Stimulated activated CD8-positive, alpha-beta memory T cell treated with anti-CD3 and anti-CD28 coated beads, Interleukin-15, amount 100 ng/mL, for 24 hours (primary cell): ENCODE measurements around the gene CENPF.
"Not testable (repeated sequence)": the region's sequence is repeated elsewhere in the genome, so short reads cannot be mapped to it uniquely, and the experiment has no call there.

ENCODE experiments used
- DNase-seq: peaks from one replicate; pipeline ENCODE4 v3.0.0-alpha.2; 2020; ENCODE audit warnings: low read depth

Gene CENPF

DNA sequence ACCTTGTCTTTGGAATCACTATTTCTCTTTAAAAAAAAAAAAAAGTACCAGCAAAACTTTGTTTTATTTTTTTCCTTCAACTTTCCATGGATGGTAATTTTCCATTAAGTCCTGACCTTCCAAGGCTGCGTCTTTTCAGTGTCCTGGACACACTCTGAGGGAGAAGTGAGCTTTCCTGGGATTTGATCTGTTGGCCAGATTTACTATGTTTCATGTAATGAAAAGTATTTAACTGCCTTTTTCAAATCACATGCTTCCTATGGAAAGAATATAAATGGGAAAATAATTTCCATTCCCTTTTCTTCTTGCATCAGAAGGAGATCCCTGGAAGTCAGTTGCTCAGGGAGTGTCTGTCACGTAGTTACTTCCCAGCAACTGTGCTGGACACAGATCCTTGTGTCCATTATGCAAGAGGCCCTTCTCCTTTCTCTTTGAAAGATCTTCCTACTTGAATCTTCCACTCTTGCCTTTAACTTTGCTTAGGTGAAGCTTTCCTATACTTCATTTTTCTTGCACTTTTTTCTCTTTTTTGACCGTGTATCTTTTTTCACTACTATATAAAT is 59.3 kb downstream of the CENPF start:
- no peak for DNase-seq

DNA sequence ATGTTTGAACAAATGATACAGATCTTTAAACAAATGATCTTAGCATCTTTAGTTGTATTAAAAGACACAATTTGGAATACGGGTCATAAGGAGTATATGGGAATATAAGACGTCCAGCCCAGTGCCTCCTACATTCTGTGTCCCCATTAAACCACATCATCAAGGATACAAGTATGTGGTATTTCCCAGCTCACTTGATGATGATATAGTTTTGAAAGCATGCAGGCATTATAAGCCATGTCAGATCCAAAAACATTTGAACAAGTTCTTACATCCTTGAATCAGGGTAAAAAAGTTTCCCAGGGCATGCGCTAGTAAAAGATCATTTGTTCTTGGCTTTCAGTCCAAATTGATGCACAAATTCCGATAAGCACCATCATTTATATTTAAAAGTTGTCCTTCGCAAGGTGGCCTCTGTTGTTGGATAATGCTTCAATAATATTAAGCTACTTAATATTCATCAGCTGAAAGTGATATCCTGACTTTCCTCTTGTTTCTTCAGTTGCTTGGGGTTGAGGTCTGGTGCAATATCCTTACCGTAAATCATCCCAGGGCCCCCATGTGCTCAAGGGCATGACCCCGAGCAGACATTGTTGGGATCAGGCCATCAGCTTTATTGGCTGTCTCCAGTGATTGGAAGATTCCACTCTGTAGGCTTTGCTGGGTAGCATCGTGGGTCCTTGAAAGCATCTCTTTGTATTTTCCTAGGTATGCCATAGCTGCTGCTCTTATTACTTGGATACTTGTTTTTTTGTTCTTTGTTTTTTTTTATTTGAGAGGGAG is 61.8 kb downstream of the CENPF start:
- no peak for DNase-seq

DNA sequence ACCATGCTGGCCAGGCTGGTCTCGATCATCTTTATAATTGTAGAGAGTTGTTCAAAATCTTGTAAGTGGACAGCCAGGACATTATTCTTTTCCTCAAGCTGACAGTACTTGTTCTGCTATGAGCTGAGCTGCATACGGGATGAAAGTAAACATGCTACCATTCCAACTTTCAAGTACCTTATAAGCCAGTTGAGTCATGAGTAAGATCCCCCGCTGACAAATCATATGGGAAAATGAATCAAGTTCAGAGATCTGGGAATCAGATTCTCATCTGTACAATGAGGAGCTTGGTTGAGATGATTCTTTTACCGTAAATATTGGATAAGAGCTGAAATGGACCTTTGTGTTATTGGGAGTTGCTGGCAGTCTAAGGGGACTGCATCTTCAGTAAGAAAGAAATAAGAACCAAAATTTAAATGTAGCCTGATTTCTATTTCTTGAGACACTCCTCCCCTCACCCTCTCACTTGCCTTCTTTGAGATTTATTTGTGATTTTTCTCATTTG is 62.7 kb downstream of the CENPF start:
- no peak for DNase-seq

DNA sequence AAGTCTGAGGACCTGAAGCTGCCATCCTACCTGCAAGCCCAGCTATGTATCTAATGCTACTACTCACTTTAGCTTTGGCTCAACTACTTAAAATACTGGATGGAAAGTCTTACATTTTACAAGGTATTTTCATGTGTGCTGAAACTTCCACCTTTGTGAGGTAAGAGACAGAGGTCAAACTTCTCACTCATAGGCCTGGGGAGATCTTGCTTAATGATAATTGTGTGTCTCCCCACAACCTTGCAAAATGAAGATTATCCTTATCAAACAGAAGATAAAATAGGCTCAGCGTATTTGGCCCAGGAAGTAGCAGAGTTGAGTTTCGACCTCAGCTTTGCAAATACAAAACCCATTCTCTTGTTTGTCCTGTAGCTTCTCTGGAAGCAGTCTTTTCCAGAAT is 63.7 kb downstream of the CENPF start:
- DNase-seq = no peak

DNA sequence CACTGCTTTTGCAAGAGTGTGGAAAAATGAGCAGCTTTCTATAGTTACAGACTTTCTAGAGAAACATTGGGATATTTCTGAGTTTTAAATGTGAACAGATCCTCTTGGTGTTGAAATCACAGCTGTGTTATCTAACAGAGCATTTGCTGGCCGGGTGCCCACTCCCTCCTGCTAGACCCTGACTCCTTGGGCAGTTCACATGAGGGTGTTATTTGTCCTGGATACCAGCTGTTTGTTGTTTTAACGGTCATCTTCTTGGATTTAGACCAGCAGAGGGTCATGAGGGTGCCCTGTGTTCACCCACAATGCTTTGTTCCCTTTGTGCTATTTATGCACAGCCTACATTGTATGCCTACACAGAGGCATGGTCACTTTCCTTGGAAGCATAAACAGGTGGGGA is 67.1 kb downstream of the CENPF start:
- DNase-seq = no peak

DNA sequence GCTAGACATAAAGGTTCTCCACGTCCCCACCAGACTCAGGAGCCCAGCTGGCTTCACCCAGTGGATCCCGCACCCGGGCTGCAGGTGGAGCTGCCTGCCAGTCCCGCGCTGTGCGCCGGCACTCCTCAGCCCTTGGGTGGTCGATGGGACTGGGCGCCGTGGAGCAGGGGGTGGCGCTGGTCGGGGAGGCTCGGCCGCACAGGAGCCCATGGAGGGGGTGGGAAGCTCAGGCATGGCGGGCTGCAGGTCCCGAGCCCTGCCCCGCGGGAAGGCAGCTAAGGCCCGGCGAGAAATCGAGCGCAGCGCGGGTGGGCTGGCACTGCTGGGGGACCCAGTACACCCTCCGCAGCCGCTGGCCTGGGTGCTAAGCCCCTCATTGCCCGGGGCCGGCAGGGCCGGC is 70.0 kb downstream of the CENPF start:
- not testable (repeated sequence) for DNase-seq

DNA sequence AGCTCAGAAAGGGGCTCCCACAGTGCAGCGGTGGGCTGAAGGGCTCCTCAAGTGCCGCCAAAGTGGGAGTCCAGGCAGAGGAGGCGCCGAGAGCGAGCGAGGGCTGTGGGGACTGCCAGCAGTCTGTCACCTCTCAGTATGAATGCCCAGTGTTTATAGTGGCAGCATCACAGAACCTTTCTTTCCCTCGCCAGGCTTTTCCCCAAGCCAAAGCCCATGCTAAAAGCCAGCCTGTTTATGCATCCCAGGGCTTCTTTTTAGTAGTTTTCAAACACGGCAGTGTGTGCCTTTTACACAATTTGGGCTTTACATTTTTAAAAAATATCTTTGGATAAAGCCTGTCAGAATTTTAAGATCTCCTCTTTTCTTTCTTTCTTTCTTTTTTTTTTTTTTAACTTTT is 70.6 kb downstream of the CENPF start:
- no peak for DNase-seq

DNA sequence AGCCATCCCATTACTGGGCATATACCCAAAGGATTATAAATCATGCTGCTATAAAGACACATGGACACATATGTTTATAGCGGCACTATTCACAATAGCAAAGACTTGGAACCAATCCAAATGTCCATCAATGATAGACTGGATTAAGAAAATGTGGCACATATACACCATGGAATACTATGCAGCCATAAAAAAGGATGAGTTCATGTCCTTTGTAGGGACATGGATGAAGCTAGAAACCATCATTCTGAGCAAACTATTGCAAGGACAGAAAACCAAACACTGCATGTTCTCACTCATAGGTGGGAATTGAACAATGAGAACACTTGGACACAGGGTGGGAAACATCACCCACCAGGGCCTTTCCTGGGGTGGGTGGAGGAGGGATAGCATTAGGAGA is 72.5 kb downstream of the CENPF start:
- DNase-seq = not testable (repeated sequence)

DNA sequence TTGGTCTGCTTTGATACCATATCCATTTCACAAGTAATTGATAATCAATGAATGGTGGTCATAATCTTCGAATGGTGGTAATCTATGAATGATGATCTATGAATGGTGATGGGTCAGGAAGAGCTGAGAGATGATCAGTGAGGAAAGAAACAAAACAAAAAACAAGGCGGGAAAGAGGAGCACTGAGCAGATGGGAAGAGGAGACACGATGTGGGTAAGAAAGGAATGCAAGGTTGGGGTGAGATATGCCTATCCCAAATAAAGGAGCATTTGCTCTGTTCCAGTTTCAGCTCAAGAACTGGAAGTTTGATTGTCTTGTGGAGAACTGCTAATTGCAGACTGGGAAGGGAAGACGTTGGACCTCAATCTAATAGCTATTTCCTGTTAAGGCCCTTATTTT is 73.8 kb downstream of the CENPF start:
- no peak for DNase-seq

DNA sequence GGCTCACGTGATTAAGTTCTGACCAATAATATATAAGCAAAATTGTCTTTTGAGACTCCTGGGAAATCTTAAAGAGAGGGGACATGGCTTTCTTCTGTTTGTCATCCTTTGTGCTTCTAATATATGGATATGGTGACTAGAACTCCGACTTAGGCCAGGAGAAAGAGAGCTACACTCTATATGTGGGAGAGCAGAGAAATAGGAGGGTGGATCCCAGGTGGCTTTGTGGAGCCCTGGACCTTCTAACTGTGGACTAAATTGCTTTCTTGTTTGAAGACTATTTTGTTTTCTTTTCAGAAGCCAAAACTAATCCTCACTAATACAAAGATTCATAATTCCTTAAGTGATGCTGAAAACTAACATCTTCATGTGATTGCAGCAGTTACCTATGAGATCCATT is 75.0 kb downstream of the CENPF start:
- DNase-seq = no peak

DNA sequence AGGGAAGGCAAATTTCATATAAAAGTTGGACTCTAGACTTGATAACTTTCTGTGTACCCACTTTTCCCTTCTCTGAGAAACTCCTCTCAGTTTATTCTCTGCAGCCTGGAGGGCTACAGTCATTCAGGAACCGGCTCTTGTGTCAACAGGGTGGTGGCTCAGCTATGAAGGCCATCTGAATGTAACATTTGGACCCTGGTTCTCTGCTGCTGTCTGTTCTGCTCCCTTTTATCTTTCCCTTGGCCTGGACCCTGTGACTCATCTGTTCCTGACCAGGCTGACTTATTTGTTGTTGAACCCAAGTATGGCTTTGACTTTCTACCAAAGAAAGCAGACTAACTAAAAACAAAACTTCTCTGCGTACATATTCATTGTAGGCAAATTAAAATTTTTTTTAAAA is 75.4 kb downstream of the CENPF start:
- no peak for DNase-seq

DNA sequence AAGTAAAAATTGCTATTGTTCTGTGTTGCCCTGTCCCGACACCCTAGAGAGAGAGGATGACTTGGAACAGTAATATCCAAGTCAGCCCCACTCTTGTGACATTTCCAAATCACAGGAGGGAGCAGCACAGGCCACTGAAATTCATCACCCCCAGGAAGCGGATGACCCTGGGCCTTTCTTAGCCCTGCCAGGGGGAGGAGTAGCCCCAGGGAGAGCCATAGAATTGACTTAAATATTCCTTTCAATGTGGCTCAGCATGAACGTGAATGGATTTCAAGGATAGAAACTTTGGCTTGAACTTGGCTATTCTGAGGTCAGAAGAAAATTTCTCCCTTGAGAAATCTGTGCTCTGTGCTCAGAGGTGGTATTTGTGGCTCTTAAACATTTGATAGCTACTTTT is 80.6 kb downstream of the CENPF start:
- no peak for DNase-seq

DNA sequence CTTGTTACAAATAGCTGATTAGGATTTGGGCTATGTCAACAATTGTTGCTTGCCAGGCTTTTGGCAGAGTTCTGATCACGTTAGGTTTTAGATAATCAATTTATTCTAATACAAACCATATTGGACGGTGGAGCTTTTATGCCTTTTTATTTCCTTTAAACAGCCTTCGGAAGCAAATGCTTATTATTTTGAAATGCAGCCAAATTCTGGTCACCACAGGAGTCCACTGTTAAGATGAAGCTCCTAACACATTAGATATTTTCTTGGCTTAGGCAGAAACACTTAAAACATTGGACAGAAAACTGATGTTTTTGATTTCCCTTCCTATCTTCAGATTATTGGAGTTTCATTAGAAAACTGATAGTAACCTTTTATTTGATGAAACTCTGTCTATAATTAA is 82.9 kb downstream of the CENPF start:
- DNase-seq = no peak

DNA sequence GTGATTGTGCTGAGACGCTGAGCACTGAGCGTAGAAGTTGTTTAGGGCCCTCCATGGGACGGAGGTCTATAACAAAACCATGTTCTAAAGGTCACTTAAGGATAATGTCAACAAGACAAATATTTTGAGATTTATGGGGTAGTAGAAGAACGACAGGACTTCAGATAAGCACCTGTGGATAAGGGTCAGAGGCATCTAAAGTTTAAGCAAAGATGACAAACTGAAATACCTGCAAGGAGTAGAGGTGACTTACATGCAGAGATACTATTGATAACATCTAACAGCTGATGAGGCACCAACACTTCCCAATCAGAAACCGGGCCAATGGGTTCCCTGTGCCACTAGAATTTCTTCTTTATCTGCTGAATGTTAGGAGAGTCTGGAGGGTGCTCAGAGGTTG is 83.5 kb downstream of the CENPF start:
- DNase-seq = no peak

DNA sequence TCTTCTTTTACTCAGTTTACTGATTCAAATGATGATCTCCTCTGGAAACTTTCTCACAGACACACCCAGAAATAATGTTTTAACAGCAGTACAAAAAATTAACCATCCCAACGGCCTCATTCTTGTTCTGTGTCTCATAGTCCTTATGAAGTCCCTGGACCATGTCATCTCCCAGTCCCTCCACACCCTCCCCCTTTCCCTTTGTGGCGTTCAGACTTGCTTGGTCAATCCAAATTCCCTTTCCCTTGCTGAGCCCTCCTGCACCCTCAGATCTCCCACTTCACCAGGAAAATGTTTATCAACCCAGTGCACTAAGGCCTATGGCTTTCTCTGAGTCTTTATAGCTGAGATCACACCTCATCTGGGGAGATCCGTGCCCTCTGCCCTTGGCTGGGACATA is 85.9 kb downstream of the CENPF start:
- DNase-seq = no peak

DNA sequence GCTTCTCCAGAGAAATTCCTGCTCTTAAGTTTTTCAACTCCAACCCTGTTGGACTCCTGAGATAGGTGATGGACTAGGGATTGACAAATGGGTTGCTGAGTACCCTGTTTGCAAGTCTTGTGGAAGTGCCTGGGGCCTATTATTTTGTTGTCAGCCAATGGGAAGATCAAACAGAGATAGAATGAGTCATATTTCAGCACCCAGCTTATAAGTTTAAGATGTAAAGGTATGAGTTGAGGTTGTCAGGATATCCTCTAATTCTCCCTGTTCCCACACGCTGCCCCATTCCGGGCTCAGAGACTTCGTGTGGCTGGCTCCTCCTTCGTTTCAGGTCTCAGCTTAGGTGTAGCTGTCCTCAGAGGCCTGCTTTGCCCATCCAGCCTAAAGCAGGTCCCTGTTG is 91.8 kb downstream of the CENPF start:
- no peak for DNase-seq

DNA sequence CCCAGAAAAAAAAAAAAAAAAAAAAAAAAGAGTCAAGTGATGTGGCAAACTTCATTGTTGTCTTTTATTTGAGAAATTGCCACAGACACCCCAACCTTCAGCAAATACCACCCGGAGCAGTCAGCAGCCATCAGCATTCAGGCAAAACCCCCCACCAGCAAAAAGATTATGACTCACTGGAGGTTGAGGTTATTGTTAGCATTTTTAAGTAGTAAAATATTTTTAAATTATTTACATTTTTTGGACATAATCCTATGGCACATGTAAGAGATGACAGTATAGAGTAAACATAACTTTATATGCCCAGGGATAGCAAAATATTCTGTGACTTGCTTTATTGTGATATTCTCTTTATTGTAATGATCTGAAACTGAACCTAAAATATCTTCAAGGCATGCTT is 95.6 kb downstream of the CENPF start:
- no peak for DNase-seq

DNA sequence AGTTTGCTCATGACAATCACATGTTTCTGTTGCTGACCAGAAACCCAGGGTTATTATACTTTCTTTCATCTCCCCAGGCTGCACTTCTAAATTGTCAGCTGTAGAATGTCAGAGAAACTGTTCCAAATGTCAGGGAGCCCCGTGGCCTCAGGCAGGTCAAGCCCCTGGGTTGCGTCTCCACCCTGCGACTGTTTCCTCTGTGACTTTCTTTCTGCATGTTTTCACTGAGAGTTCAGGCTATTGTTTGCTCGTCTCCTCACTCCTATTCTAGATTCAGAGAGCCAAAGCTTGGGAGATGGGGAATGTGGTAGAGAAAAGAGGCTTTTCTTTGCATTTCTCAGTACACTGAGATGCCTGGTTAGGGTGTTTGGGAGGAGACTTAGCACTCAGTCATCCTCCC is 97.4 kb downstream of the CENPF start:
- no peak for DNase-seq

DNA sequence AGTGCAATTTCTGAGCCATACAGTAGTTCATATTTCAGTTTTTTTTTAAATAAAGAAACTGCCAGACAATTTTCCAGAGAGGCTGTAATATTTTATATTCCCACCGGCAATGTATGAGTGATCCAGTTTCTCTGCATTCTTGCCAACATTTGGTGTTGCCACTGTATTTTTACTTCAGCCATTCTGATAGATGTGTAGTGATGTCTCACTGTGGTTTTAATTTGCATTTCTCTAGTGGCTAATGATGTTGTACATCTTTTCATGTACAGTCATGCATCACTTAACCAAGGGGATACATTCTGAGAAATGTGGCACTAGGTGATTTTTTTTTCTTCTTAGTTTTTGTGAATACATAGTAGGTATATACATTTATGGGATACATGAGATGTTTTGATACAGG is 99.6 kb downstream of the CENPF start:
- DNase-seq = no peak

DNA sequence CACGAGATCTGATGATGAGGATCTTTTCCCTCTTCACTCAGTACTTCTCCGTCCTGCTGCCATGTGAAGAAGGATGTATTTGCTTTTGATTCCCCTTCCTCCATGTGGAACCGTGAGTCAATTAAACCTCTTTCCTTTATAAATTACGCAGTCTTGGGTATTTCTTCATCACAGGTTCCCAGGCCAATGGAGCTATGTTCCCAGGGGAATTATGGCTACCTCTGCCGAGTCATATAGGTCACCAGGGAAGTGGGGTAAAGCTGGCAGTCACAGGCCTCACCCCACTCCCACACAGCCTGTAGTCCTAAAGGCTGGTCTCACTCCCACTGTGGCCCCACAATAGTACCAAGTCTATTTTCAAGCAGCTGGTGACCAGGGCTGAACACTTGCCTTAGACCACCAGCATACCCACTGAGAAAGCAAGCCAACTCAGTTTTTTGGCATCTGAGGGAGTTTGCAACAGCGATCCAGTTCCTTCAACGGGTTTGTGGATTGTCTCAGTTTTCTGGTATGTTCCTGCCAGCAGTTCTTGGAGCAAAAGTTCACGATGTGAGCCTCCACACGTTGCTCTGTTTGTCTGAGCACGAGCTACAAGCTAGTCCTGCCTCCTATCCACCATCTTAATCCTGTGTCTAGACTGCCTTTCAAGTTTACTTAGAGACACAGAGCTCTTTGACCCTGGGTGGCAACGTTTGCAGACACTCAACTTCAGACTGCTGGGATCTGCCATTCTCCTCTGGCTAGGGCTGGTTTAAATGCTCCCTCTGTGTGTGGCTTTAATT is 104.5 kb downstream of the CENPF start:
- no peak for DNase-seq

DNA sequence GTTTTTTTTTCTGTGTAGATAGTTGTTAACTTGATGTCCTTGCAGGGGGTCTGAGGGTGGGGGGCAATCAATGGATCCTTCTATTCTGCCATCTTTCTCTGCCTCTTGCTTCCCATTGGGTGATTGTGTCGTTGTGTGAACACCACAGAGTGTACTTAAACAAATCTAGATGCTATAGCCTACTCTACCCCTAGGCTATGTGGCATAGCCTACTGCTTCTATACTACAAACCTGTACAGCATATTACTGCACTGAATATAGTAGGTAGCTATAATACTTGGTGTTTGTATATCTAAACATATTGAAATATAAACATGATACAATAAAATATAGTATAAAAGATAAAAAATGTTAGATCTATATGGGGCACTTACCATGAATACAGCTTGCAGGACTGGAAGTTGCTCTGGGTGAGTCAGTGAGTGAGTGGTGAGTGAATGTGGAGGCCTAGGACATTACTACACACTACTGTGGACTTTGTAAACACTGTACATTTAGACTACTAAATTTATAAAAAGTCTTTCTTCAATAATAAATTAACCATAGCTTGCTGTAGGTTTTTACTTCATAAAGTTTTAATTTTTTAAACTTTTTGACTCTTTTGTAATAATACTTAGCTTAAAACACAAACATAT is 105.4 kb downstream of the CENPF start:
- no peak for DNase-seq

DNA sequence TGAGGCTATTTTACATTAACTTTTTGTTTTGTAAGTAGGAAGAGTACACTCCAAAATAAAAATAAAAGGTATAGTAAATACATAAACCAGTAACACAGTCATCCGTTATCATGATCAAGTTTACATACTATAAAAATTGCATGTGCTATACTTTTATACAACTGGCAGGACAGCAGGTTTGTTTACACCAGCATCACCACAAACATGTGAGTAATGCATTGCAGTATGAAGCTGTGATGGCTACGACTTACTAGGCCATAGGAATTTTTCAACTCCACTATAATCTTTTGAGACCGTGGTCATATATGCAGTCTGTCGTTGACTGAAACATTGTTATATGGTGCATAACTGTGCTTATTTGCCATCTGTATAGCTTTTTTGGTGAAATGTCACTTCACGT is 106.2 kb downstream of the CENPF start:
- no peak for DNase-seq

DNA sequence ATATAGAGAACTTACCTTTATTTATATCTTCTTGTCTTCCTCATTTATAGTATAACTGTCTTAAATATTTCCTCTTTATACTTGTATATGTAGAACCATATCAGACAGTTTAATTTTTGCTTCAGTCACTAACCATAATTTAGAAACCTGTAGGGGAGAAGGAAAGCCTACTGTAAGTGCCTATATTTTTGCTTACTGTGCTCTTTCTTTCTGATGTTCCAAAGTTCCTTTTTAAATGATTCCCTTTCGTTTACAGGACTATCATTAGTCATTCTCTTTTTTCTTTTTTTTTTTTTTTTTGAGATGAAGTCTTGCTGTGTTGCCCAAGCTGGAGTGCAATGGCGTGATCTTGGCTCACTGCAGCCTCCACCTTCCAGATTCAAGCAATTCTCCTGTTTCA is 109.7 kb downstream of the CENPF start:
- no peak for DNase-seq
